Ovary (tissue), 9 donors: ENCODE measurements around the gene ALAD. TPM values are rescaled to one million over a fixed set of nuclear protein-coding genes. Genes with fewer than 3 reads are reported as not detected.

Experiments used
- DNase-seq, 5 donors: peaks; one replicate each; pipeline ENCODE4 v3.0.0-alpha.2; 2019 to 2020
- H3K27ac ChIP-seq, 2 donors: fragments of 200-600 bp; one replicate each; pipeline versions ENCODE4 v1.5.1 to v1.8.0; 2019 to 2022
- H3K27me3 ChIP-seq: fragments of 200-600 bp; one replicate; pipeline ENCODE4 v1.8.0; 2022
- H3K36me3 ChIP-seq: fragments of 200-600 bp; sonication (generic); one replicate; pipeline ENCODE4 v1.5.1; 2019
- H3K4me1 ChIP-seq: one replicate; pipeline ENCODE4 v1.8.1; 2013; ENCODE audit warnings: mild to moderate bottlenecking, moderate library complexity; ENCODE audit not compliant: insufficient read depth
- H3K4me3 ChIP-seq: fragments of 200-600 bp; sonication (generic); one replicate; pipeline ENCODE4 v1.5.1; 2017
- H3K9me3 ChIP-seq, 2 donors: fragments of 200-600 bp in 1 of 2; sonication (generic) in 1 of 2; one replicate each; pipeline versions ENCODE4 v1.5.1 to v1.8.1; 2013 to 2019; ENCODE audit warnings: mild to moderate bottlenecking in 1 of 2, moderate library complexity in 1 of 2
- EP300 ChIP-seq: sonication (generic); formaldehyde crosslinking; IDR thresholded peaks from one replicate; pipeline ENCODE4 v1.6.1; 2017; ENCODE audit warnings: antibody characterized with exemption
- POLR2A ChIP-seq: fragments of 450-650 bp; IDR thresholded peaks from one replicate; pipeline ENCODE4 v1.6.1; 2017; ENCODE audit warnings: antibody characterized with exemption, mild to moderate bottlenecking, moderate library complexity
- WGBS, 3 donors: extraction: QIAGEN DNeasy Blood & Tissue Kit in 1 of 3; methylation state at CpG; one replicate each; pipeline versions ENCODE4 v1.1.5 to v1.1.7; 2013 to 2017; 5-methylcytosine and 5-hydroxymethylcytosine counted together
- intact Hi-C, 4 donors: fragments of 100-400 bp; cut with DNase I; formaldehyde crosslinking; loops; one replicate each; pipeline versions ENCODE4 v1.11.0 to v1.15.1; 2022 to 2023
- polyA plus RNA-seq, 2 donors: library from polyadenylated mRNA; stranded (reverse); fragments of 200-250 nt in 1 of 2; fragments of 350-450 nt in 1 of 2; fragmentation: Illumina TruSeq in 1 of 2; extraction: RNeasy Lipid Tissue Mini Kit (QIAGEN cat#74804) in 1 of 2; gene quantifications; one replicate each; pipeline ENCODE4 v1.2.3, GENCODE V29; 2013 to 2014
- total RNA-seq, 7 donors: library from RNA; depleted of rRNA in 2 of 7; stranded (reverse); fragments of >200 nt in 2 of 7; fragmentation: NEBNext Ultra II Directional in 3 of 7; extraction: Animal tissue kit (Norgen Biotek cat#: 25700) in 3 of 7; gene quantifications; one replicate each; pipeline versions ENCODE4 v1.1.0 to v1.2.4, GENCODE V29; 2016 to 2023
- TF ChIP-seq, protein P1 (sequence below), 3 donors: fragments of 450-650 bp in 2 of 3; fragments of 200-600 bp in 1 of 3; IDR thresholded peaks; one replicate each; pipeline versions ENCODE4 v1.5.1 to v1.8.0; 2016 to 2022; ENCODE audit warnings: antibody characterized with exemption in 3 of 3, mild to moderate bottlenecking in 1 of 3
- donor health status: DM: no; HTN: no; CAD: no; lungs with moderate emphysema.
- donor health status: DM: no; HTN: no; CAD: no.
- donor health status: Bipolar disorder and iron deficiency.
- donor health status: DM: yes; HTN: yes; CAD: no.
- donor health status: DM: no; HTN: no; CAD: no.
- donor health status: DM: yes; HTN: yes; CAD: no.

The ALAD gene
- total and polyA plus RNA-seq, 9 donors = 14.3 to 59.3 (median 43.8) TPM

DNA sequence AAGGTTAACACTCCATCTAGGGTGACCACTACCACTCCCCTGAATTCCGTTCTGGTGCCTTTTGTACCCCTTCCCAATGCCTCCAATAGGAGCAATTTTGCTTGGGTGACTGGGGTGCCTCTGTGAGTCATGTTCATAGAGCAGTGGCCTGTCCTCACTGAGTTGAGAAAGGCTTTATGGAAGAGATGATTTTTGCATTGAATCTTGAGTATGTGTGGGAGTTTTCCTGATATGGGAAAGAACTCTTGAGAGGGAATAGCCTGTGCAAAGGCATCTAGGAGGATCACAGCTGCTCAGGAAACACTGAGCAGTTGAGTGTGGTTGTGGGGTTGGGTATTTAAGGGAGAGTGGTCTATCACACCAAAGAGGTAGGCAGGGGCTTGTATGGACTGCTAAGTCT lies 25.6 kb upstream of the ALAD start:
- intact Hi-C loops = no loop called here

DNA sequence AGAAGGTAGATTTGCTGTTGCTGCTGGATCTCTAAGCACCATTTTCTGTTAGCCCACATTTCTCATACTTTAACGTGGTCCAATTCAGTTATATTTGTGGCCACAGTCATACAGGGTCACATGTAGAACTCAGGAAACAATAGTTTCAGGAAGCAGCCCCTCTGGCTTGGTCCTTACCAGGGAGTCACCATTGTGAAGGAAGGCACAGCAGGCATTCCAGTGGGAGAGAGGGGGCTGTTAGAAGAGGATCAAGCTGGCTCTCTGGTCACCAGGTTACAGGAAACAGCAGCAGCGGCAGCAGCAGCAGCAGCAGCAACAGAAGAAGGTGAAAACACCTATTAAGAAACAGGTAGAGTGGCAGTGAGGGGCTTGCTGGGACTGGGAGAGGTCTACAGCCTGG lies 24.0 kb upstream of the ALAD start:
- H3K36me3 ChIP-seq = no peaks in the 10 kb centered on the region
- no peak overlapping the region for H3K4me3 ChIP-seq
- TF ChIP-seq, protein P1, sequence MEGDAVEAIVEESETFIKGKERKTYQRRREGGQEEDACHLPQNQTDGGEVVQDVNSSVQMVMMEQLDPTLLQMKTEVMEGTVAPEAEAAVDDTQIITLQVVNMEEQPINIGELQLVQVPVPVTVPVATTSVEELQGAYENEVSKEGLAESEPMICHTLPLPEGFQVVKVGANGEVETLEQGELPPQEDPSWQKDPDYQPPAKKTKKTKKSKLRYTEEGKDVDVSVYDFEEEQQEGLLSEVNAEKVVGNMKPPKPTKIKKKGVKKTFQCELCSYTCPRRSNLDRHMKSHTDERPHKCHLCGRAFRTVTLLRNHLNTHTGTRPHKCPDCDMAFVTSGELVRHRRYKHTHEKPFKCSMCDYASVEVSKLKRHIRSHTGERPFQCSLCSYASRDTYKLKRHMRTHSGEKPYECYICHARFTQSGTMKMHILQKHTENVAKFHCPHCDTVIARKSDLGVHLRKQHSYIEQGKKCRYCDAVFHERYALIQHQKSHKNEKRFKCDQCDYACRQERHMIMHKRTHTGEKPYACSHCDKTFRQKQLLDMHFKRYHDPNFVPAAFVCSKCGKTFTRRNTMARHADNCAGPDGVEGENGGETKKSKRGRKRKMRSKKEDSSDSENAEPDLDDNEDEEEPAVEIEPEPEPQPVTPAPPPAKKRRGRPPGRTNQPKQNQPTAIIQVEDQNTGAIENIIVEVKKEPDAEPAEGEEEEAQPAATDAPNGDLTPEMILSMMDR (IDR thresholded peaks at IDR 0.05) = no peak
- no peak for TF ChIP-seq EP300
- no peak for TF ChIP-seq POLR2A
- 30 to 58% (median 44%) methylated on average over 2 of the region's 2 CpGs for WGBS, 3 donors
- DNase-seq = no peak
- intact Hi-C loops = no loop called here
- no peak overlapping the region for H3K27ac ChIP-seq
- no peaks in the 10 kb centered on the region for H3K27me3 ChIP-seq
- no peaks in the 10 kb centered on the region for H3K9me3 ChIP-seq
- no peaks in the 10 kb centered on the region for H3K4me1 ChIP-seq

More for the DNA sequence above, 25.6 kb upstream of the ALAD start:
- Histone ChIP-seq H3K27me3 (no peaks in the 10 kb centered on the region), H3K9me3 (no peaks in the 10 kb centered on the region), H3K4me1 (no peaks in the 10 kb centered on the region), H3K36me3 (no peaks in the 10 kb centered on the region), H3K27ac (no peak overlapping the region), H3K4me3 (no peak overlapping the region)
- TF ChIP-seq POLR2A (no peak), EP300 (no peak)
- TF ChIP-seq, protein P1 (IDR thresholded peaks at IDR 0.05) = no peak
- 23 to 100% (median 89%) methylated on average over 1 of the region's 1 CpG for WGBS, 3 donors
- DNase-seq = no peak

DNA sequence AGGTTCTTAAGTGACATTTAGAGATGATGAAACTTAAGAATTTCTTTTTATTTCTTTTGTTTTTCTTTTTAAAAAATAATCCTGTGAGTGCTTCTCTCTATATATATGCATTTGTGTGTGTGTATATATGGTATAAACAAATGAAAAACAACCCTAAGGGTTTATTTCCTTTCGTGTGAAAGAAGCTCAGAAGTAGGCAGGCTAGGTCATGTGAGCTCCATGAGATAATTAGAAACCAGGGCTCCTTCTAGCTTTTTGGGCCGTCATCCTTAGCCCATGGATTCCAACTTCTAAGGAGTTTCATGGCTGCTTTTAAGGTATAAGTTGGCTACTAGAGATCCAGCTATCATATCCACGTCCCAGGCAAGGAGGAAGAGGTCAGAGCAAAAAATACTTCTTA lies 20.6 kb upstream of the ALAD start:
- H3K27ac ChIP-seq = no peak overlapping the region
- no peaks in the 10 kb centered on the region for H3K9me3 ChIP-seq
- H3K27me3 ChIP-seq = no peaks in the 10 kb centered on the region
- no peaks in the 10 kb centered on the region for H3K4me1 ChIP-seq
- H3K4me3 ChIP-seq = no peak overlapping the region
- H3K36me3 ChIP-seq = no peaks in the 10 kb centered on the region
- WGBS, 3 donors = 68 to 72% (median 69%) methylated on average over 3 of the region's 3 CpGs
- no peak for DNase-seq
- no peak for TF ChIP-seq EP300
- intact Hi-C loops = no loop called here

DNA sequence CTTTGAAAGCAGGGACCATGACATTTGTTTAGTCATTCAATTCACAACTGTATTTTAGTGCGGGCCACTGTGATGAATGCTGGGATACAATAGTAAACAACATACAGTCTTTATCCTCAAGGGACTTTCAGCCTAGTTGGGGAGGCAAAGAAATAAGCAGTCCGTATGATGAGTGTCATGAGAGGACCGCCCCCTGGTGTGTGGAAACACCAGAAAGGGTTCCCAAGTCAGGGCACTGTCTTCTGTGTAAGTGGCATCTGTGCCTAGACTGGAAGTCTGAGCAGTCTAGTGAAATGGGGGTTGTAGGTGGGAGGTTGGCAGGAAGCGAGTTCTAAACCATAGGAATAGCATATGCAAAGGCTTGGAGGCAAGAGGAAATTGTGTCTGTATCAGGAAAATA lies 16.3 kb upstream of the ALAD start:
- no peaks in the 10 kb centered on the region for H3K36me3 ChIP-seq
- H3K27me3 ChIP-seq = no peaks in the 10 kb centered on the region
- WGBS, 3 donors = 71 to 83% (median 80%) methylated on average over 4 of the region's 4 CpGs
- H3K27ac ChIP-seq = no peak overlapping the region
- intact Hi-C loops = no loop called here
- no peaks in the 10 kb centered on the region for H3K9me3 ChIP-seq
- DNase-seq = no peak
- H3K4me1 ChIP-seq = no peaks in the 10 kb centered on the region
- no peak for TF ChIP-seq POLR2A
- no peak for TF ChIP-seq EP300
- TF ChIP-seq, protein P1 (IDR thresholded peaks at IDR 0.05) = no peak
- H3K4me3 ChIP-seq = no peak overlapping the region

DNA sequence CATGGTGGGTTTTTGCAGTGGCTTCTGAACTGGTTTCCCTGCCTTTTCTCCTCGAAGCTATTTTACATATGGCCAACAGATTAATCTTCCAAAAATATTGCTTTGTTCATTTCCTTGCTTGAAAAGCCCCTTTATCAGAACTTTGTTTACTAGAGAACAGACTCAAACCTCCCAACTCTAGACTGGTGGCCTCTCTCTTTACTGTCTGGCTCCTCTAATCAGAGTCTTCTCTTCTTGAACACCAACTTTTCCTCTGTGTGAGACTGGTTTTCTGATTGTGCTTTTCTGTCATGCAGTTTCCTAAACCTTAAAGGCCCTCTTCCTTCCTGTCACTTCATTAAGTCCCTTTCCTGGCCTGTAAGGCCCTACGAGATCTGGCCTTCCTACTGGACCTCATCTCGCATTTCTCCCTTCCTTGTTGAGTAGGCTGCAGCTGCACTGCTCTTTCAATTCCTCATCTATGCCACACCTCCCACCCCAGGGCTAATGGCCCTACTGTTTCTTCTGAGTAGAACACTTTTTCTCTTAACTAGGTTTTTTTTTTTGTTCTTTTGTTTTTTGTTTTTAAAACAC lies 15.2 kb upstream of the ALAD start:
- WGBS, 3 donors = 65 to 71% (median 71%) methylated on average over 3 of the region's 3 CpGs
- DNase-seq = no peak

More for the DNA sequence above, 15.2 kb upstream of the ALAD start:
- no peak for TF ChIP-seq POLR2A
- TF ChIP-seq, protein P1 (IDR thresholded peaks at IDR 0.05) = no peak
- no peak for TF ChIP-seq EP300
- no peak overlapping the region for H3K4me3 ChIP-seq
- peaks cover 2% of the 10 kb centered on the region for H3K4me1 ChIP-seq
- intact Hi-C loops = no loop called here
- no peaks in the 10 kb centered on the region for H3K36me3 ChIP-seq
- H3K9me3 ChIP-seq = no peaks in the 10 kb centered on the region
- no peak overlapping the region for H3K27ac ChIP-seq
- H3K27me3 ChIP-seq = no peaks in the 10 kb centered on the region
